Breast epithelium (tissue), 4 donors: ENCODE data around the gene ZDHHC4. TPM values are rescaled to one million over a fixed set of nuclear protein-coding genes. Genes with fewer than 3 reads are reported as not detected.
A peak's percentile ranks its signal among the peaks of the same experiment; 100 is the strongest.
"Not testable (repeated sequence)": the region's sequence is repeated elsewhere in the genome, so short reads cannot be mapped to it uniquely, and the experiment has no call there.

Experiments
- DNase-seq, 2 donors: peaks; one replicate each; pipeline ENCODE4 v3.0.0-alpha.2; 2019; ENCODE audit warnings: low spot score in 2 of 2
- H3K27ac ChIP-seq, 2 donors: fragments of 200-600 bp; sonication (generic) in 1 of 2; one replicate each; pipeline ENCODE4 v1.5.1; 2016 to 2019; ENCODE audit warnings: mild to moderate bottlenecking in 1 of 2
- H3K27me3 ChIP-seq, 2 donors: fragments of 200-600 bp; sonication (generic) in 1 of 2; one replicate each; pipeline versions ENCODE4 v1.5.1 to v1.6.0; 2017 to 2019; ENCODE audit warnings: control low read depth in 1 of 2, mild to moderate bottlenecking in 1 of 2
- H3K36me3 ChIP-seq: fragments of 200-600 bp; one replicate; pipeline ENCODE4 v1.5.1; 2019
- H3K4me1 ChIP-seq, 2 donors: fragments of 200-600 bp; sonication (generic); one replicate each; pipeline ENCODE4 v1.5.1; 2016 to 2019; ENCODE audit warnings: control low read depth in 1 of 2
- H3K4me3 ChIP-seq, 3 donors: fragments of 200-600 bp; sonication (generic); 1 replicate in 2 of 3; 2 replicates in 1 of 3; pipeline ENCODE4 v1.5.1; 2016 to 2019; ENCODE audit warnings: mild to moderate bottlenecking in 3 of 3, moderate library complexity in 2 of 3
- H3K9me3 ChIP-seq, 2 donors: fragments of 200-600 bp; sonication (generic) in 1 of 2; one replicate each; pipeline ENCODE4 v1.5.1; 2016 to 2019; ENCODE audit warnings: control low read depth in 1 of 2
- POLR2A ChIP-seq: fragments of 450-650 bp; IDR thresholded peaks from one replicate; pipeline ENCODE4 v1.6.1; 2016; ENCODE audit warnings: antibody characterized with exemption, mild to moderate bottlenecking, moderate library complexity
- POLR2AphosphoS5 ChIP-seq, 3 donors: sonication (generic); formaldehyde crosslinking; IDR thresholded peaks; one replicate each; pipeline ENCODE4 v1.6.1; 2017; ENCODE audit warnings: antibody characterized with exemption in 3 of 3
- intact Hi-C: fragments of 100-400 bp; cut with DNase I; formaldehyde crosslinking; loops from one replicate; pipeline ENCODE4 v1.15.1; 2023; ENCODE audit warnings: low total_unique reads
- total RNA-seq, 3 donors: library from RNA; depleted of rRNA; stranded (reverse); fragments of >200 nt; gene quantifications; one replicate each; pipeline ENCODE4 v1.1.0, GENCODE V29; 2016
- TF ChIP-seq, protein P1 (sequence below), 3 donors: fragments of 450-650 bp; IDR thresholded peaks; one replicate each; pipeline ENCODE4 v1.5.1; 2016 to 2017; ENCODE audit warnings: antibody characterized with exemption in 3 of 3, mild to moderate bottlenecking in 3 of 3, moderate library complexity in 3 of 3

The ZDHHC4 gene
- total RNA-seq, 3 donors from 2014 or later = 43.2 to 60.6 (median 43.3) TPM

DNA sequence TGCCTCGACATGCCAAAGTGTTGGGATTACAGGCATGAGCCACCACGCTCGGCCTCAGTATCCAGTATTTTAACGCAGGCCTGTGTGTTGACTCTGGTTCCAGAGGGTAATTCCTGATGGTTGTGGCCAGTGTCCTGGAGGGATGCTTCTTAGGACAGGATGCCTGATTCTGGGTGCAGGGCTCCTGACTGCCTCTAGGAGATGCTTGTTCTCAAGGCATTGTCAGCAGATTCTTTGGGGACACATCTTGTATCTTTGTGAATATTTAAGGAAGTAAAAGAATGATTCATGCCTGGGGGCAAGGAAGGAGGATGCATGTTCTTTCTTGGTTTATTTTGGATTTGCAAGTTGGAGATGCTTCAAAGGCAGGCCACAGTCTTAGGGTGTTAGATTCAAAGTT is 2.2 kb downstream of the ZDHHC4 start:
- H3K9me3 ChIP-seq = no peaks in the 10 kb centered on the region
- no peaks in the 10 kb centered on the region for H3K4me1 ChIP-seq
- DNase-seq = no peak
- intact Hi-C loops = no loop called here
- TF ChIP-seq, protein P1, sequence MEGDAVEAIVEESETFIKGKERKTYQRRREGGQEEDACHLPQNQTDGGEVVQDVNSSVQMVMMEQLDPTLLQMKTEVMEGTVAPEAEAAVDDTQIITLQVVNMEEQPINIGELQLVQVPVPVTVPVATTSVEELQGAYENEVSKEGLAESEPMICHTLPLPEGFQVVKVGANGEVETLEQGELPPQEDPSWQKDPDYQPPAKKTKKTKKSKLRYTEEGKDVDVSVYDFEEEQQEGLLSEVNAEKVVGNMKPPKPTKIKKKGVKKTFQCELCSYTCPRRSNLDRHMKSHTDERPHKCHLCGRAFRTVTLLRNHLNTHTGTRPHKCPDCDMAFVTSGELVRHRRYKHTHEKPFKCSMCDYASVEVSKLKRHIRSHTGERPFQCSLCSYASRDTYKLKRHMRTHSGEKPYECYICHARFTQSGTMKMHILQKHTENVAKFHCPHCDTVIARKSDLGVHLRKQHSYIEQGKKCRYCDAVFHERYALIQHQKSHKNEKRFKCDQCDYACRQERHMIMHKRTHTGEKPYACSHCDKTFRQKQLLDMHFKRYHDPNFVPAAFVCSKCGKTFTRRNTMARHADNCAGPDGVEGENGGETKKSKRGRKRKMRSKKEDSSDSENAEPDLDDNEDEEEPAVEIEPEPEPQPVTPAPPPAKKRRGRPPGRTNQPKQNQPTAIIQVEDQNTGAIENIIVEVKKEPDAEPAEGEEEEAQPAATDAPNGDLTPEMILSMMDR (IDR thresholded peaks at IDR 0.05) = no peak
- TF ChIP-seq POLR2AphosphoS5 (IDR thresholded peaks at IDR 0.05) = no peak
- no peak for TF ChIP-seq POLR2A
- no peak overlapping the region for H3K4me3 ChIP-seq
- H3K27me3 ChIP-seq = no peaks in the 10 kb centered on the region
- no peak overlapping the region for H3K27ac ChIP-seq
- no peaks in the 10 kb centered on the region for H3K36me3 ChIP-seq

DNA sequence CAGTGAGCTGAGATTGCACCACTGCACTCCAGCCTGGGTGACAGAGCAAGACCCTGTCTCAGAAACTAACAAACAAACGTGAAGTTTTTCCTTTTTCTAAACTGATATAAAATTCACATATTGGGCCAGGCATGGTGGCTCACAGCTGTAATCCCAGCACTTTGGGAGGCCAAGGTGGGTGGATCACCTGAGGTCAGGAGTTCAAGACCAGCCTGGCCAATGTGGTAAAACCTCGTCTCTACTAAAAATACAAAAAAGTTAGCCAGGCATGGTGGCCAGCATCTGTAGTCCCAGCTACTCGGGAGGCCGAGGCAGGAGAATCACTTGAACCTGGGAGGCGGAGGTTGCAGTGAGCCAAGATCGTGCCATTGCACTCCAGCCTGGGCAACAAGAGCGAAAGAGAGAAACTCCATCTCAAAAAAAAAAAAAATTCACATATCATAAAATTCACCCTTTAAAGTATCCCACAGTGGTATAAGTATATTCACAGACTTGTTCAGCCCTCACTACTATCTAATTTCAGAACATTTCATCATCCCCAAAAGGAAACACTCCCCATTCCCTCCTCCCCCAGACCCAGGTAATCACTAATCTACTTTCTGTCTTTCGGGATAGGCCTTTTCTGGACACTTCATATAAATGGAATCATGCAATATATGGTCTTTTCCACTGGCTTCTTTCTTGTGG is 8.6 kb downstream of the ZDHHC4 start:
- H3K36me3 ChIP-seq, H3K27me3 ChIP-seq, intact Hi-C loops, H3K4me1 ChIP-seq, H3K4me3 ChIP-seq, H3K27ac ChIP-seq, H3K9me3 ChIP-seq, DNase-seq: not testable (repeated sequence)

DNA sequence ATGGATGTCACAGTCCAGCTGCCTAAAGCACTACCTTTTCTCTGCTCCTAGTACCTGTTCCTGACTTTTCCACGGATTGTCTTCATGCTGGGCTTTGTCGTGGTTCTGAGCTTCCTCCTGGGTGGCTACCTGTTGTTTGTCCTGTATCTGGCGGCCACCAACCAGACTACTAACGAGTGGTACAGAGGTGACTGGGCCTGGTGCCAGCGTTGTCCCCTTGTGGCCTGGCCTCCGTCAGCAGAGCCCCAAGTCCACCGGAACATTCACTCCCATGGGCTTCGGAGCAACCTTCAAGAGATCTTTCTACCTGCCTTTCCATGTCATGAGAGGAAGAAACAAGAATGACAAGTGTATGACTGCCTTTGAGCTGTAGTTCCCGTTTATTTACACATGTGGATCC is 11.3 kb downstream of the ZDHHC4 start:
- Histone ChIP-seq H3K36me3 (no peaks in the 10 kb centered on the region), H3K4me3 (no peak overlapping the region), H3K27me3 (no peaks in the 10 kb centered on the region), H3K27ac (no peak overlapping the region), H3K4me1 (peaks cover 0 to 2% of the 10 kb centered on the region in 2 donors), H3K9me3 (no peaks in the 10 kb centered on the region)
- no peak for DNase-seq
- intact Hi-C loops = no loop called here
- TF ChIP-seq POLR2AphosphoS5 (IDR thresholded peaks at IDR 0.05) = no peak
- TF ChIP-seq, protein P1 (IDR thresholded peaks at IDR 0.05) = no peak
- TF ChIP-seq POLR2A = no peak

DNA sequence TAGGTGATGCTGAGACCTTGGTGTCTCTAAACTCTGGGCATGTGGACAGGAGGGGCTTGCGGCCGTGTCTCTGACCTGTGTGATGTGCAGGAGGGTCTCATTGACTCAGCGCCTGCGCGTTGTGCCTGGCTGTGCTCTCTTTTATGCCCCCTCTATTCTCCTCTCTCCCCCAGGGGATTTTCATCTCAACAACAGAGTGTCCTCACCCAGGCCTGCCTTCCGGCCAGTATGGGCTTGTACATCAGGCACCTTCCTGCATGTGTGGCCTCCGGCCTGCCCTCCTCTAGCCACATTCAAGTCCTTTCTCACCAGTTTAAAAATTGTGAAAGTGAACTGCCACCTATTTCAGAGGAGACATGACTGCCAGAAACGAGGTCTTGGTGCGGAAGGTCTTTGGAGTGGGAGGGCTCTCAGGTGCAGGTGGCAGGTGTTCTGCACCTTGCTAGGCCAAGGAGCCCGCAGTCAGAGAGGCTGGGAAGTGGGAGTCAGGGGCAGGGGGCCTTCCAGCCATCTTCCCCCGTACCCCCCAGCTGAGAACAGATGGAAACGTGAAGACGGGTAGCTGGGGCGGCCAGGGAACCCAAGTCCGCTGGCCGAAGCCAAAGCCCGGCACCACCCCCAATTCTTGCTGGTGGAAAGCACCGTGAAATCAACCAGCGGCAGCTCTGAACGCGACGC is 12.0 kb downstream of the ZDHHC4 start:
- Histone ChIP-seq H3K4me3 (peak overlapping the region; percentile 61 to 90 (median 83)), H3K4me1 (peaks cover 0 to 2% of the 10 kb centered on the region in 2 donors), H3K27me3 (no peaks in the 10 kb centered on the region), H3K36me3 (no peaks in the 10 kb centered on the region), H3K27ac (peak overlapping the region; percentile 69 to 79), H3K9me3 (no peaks in the 10 kb centered on the region)
- TF ChIP-seq POLR2A = no peak
- TF ChIP-seq POLR2AphosphoS5 (IDR thresholded peaks at IDR 0.05) = no peak
- TF ChIP-seq, protein P1 (IDR thresholded peaks at IDR 0.05) = no peak
- intact Hi-C loops = no loop called here
- DNase-seq = no peak

DNA sequence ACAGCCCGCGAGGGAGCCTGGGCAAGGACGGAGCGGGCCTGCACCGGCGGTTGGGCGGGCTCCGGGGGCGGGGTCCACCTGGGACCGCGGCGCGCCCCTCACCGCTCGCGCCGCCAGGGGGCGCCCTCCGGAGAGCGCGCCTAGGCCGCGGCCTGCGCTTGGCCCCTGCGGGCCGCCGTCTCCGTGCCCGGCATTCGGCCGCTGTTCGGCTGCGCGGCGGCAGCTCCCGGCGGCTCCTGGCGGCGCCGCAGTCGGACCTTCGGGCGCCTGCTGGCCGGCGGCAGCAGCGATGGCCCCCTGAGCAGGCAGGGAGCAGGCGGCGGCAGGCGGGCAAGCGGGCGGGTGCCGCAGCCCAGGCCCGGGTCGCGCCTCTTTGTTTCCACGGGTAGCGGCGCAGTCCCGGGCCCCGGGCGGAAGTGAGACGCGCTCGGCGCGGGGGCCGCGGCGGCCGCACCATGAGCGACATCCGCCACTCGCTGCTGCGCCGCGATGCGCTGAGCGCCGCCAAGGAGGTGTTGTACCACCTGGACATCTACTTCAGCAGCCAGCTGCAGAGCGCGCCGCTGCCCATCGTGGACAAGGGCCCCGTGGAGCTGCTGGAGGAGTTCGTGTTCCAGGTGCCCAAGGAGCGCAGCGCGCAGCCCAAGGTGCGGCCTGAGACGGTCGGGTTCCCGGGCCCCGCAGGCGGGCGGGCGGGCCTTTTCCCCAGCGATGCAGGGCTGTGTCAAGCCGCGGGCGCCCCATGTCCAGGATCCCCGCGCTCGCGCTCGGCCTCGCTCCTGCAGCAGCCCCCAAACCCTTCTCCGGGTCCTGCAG is 12.8 kb downstream of the ZDHHC4 start, which contains the start of gene INTS15:
INTS15 (plus strand) TSS at position 193 of the 816 bp plus-strand sequence; CDS start at position 456, 263 bp downstream.
- peaks cover 0 to 2% of the 10 kb centered on the region in 2 donors for H3K4me1 ChIP-seq
- H3K27ac ChIP-seq = peak within 1 kb of the TSS; percentile 74 to 79
- H3K36me3 ChIP-seq = no peaks in the 10 kb centered on the region
- H3K27me3 ChIP-seq = no peaks in the 10 kb centered on the region
- peak; percentile 42 to 68 for DNase-seq
- H3K9me3 ChIP-seq = no peaks in the 10 kb centered on the region
- intact Hi-C loops = no loop called here
- TF ChIP-seq, protein P1 (IDR thresholded peaks at IDR 0.05) = peak in 1 of 3 donors; percentile 97
- no peak for TF ChIP-seq POLR2A
- peak within 1 kb of the TSS; percentile 61 to 90 (median 83) for H3K4me3 ChIP-seq
